Endothelial cell of umbilical vein (primary cell): Measurements from ENCODE around the gene ANKRD49.

Experiments used
- CTCF ChIP-seq, 2 donors: IDR thresholded peaks; 1 replicate in 1 of 2; 2 replicates in 1 of 2; pipeline ENCODE4 v1.5.1; 2011; ENCODE audit warnings: low read length in 2 of 2, mild to moderate bottlenecking in 2 of 2, moderate library complexity in 2 of 2, control low read depth in 1 of 2, inconsistent platforms in 1 of 2, low read depth in 1 of 2; ENCODE audit not compliant: insufficient read depth in 1 of 2; ENCODE audit errors: extremely low read depth in 1 of 2
- GATA2 ChIP-seq: IDR thresholded peaks from 2 replicates; pipeline ENCODE4 v1.7.0; 2011; ENCODE audit warnings: low read depth, mild to moderate bottlenecking, moderate library complexity, mixed read lengths, low read length; ENCODE audit not compliant: insufficient read length, insufficient read depth
- MYC ChIP-seq: IDR thresholded peaks from one replicate; pipeline ENCODE4 v1.6.1; 2011; ENCODE audit warnings: mild to moderate bottlenecking, low read depth, low read length

GRCh38 chr11:94469416-94469815 lies 24.4 kb upstream of the ANKRD49 start:
- no peak for TF ChIP-seq CTCF (IDR thresholded peaks at IDR 0.05; ENCODE audit: extremely low read depth in 1 of 2, insufficient read depth in 1 of 2, low read depth in 1 of 2, low read length in 2 of 2)
- TF ChIP-seq MYC, result no peak
- no peak for TF ChIP-seq GATA2
